ENCODE measurements around the gene SF3B6. TPM values are rescaled to one million over a fixed set of nuclear protein-coding genes. Genes with fewer than 3 reads are reported as not detected.

The SF3B6 gene
- polyA plus RNA-seq, 4 donors = 117 to 188 (median 143) TPM

GRCh38 chr2:24022324-24022974, 53.7 kb downstream of the SF3B6 start:
- DNase-seq (ENCODE audit: low read depth in 4 of 4, low spot score in 3 of 4) = no peak

DNA sequence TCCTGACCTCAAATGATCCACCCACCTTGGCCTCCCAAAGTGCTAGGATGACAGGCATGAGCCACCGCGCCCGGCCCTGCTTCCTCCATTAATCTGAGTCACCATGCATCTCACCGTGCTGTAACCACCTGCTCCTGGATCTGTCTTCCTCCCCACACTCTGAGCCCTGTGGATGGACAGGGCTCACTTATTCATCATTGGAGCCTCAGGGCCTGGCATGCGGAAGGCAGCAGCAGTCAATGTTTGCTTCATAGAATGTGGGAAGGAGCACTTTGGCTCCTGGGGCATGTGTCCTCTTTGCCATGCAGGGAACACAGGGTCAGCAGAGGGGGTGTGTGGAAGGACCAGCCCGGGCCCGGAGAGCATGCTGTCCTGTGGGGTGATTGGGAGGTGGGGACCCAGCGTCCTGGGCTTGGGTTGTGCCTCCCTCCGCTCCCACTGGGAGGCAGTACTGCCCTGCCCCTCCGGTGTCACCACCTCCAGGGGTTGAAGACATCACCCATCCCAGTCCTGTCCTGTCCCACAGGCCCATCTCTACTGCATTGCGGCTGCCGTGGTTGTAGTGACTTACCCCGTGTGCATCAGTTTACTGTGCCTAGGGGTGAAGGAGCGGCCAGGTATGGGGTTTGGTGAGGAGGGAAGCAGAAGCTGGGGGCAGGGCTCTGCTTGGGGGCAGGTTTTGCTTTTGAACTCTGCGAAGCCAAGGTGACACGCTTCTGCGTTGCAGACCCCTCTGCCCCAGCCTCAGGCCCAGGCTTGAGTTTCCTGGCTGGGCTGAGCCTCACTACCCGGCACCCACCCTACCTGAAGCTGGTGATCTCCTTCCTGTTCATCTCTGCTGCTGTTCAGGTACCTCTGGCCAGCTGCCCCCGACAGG, 54.8 kb downstream of the SF3B6 start:
- DNase-seq (ENCODE audit: low read depth in 4 of 4, low spot score in 3 of 4) = no peak

DNA sequence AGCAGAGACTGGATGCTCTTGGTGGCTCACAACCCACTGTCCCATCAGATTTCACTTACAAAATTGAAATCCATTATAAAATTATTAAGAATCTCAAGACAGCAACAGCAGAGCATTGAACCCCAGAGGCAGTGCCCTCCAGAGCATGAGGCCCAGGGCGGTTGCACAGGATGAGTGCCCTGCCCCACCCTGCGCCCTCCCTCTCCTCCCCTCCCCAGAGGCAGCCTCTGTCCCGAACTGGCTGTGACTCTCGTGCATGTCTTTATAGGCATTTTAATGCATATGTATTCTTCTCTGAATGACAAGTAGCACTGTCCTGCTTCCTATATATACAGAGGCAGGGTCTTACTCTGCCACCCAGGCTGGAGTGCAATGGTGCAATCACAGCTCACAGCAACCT, 55.9 kb downstream of the SF3B6 start:
- DNase-seq (ENCODE audit: low read depth in 4 of 4, low spot score in 3 of 4) = no peak

GRCh38 chr2:24019729-24020128, 56.4 kb downstream of the SF3B6 start:
- DNase-seq (ENCODE audit: low read depth in 4 of 4, low spot score in 3 of 4) = no peak

DNA sequence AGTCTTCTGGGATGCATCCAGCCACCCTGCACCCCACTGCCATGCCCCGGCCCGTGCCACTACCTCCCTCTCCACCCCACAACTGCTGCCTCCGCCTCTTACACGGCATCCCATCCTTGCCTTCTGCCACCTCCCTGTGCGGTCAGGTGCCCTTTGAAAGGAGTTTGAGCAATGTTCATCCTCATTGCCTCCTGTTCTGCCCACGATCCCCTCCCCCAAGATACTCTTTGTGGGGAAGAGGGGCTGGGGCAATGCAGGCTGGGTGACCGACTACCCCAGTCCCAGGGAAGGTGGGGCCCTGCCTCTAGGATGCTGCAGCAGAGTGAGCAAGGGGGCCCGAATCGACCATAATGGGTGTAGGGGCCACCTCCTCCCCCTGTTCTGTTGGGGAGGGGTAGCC, 57.9 kb downstream of the SF3B6 start:
- DNase-seq (ENCODE audit: low read depth in 4 of 4, low spot score in 3 of 4) = no peak

GRCh38 chr2:24017711-24018110, 58.4 kb downstream of the SF3B6 start:
- DNase-seq (ENCODE audit: low read depth in 4 of 4, low spot score in 3 of 4) = no peak

Other genes with a start within 250 kb of the SF3B6 start
- 10 to 100 TPM; 15.7 to 23.6 (median 20.9) TPM for gene ATAD2B, start 149.2 kb downstream of the SF3B6 start, polyA plus RNA-seq (ENCODE audit: insufficient read length in 4 of 4)
- 10 to 100 TPM; 16.6 to 21.2 (median 20.2) TPM for gene UBXN2A, start 135.9 kb downstream of the SF3B6 start, polyA plus RNA-seq (ENCODE audit: insufficient read length in 4 of 4)
- 1 to 10 TPM; 2.0 to 4.9 (median 2.7) TPM for gene MFSD2B, start 66.2 kb downstream of the SF3B6 start, polyA plus RNA-seq (ENCODE audit: insufficient read length in 4 of 4)
- gene WDCP, start 28.9 kb downstream of the SF3B6 start, polyA plus RNA-seq (ENCODE audit: insufficient read length in 4 of 4) = 10 to 100 TPM; 10.1 to 16.8 (median 14.5) TPM
- gene FKBP1B, start 26.6 kb downstream of the SF3B6 start, polyA plus RNA-seq (ENCODE audit: insufficient read length in 4 of 4) = 10 to 100 TPM in 2 of 4 donors, 1 to 10 TPM in 2; 5.9 to 13.4 (median 9.7) TPM
- 10 to 100 TPM; 39.4 to 71.9 (median 51.6) TPM for gene TP53I3, start 8.5 kb upstream of the SF3B6 start, polyA plus RNA-seq (ENCODE audit: insufficient read length in 4 of 4)
- gene PFN4, start 47.0 kb upstream of the SF3B6 start, polyA plus RNA-seq (ENCODE audit: insufficient read length in 4 of 4) = 1 to 10 TPM; 1.9 to 2.9 (median 2.4) TPM
- 10 to 100 TPM; 18.8 to 32.9 (median 24.6) TPM for gene FAM228B, start 47.1 kb upstream of the SF3B6 start, polyA plus RNA-seq (ENCODE audit: insufficient read length in 4 of 4)
- gene FAM228A, start 98.7 kb upstream of the SF3B6 start, polyA plus RNA-seq (ENCODE audit: insufficient read length in 4 of 4) = 1 to 10 TPM in 2 of 4 donors, under 1 TPM in 2; 0.48 to 1.5 (median 0.91) TPM

Measured in left renal pelvis (tissue), 4 donors.